A549 (cell line): ENCODE measurements around the gene NUDT14. TPM values are rescaled to one million over a fixed set of nuclear protein-coding genes. Genes with fewer than 3 reads are reported as not detected.

Source experiments
- ATAC-seq, 2 experiments: fragments of 200-7000 bp in 1 of 2; fragments of >200 bp in 1 of 2; cut with Nextera tagmentation in 1 of 2; cut with Tn5 transposase in 1 of 2; 3 replicates each; pipeline versions ENCODE4 v1.8.0 to v1.9.1; 2018 to 2020; ENCODE audit warnings: mild to moderate bottlenecking in 1 of 2, moderate library complexity in 1 of 2
- CTCF ChIA-PET: fragments of 300-600 bp; sonication (Branson Sonifier 250); formaldehyde crosslinking; extraction: SDS; loops from one replicate; lab custom pipeline; 2021; ENCODE audit warnings: antibody characterized with exemption, inconsistent platforms; lab: Yijun Ruan, JAX
- POLR2A ChIA-PET: fragments of 350-600 bp; formaldehyde crosslinking; extraction: SDS; loops from one replicate; lab custom pipeline; 2021; ENCODE audit warnings: antibody characterized with exemption, inconsistent platforms; lab: Yijun Ruan, JAX
- DNase-seq, 2 experiments: peaks; one replicate each; pipeline versions ENCODE4 v3.0.0 to v3.0.0-alpha.2; 2011 to 2016; ENCODE audit warnings: low read depth in 1 of 2, low spot score in 1 of 2
- FAIRE-seq: peaks from 2 replicates; lab custom pipeline; 2011; peaks lifted over from hg19 to GRCh38; lab: Jason Lieb, UNC
- H3K27ac ChIP-seq, 2 experiments: fragments of >200 bp; sonication (Bioruptor Twin); formaldehyde crosslinking; 3 replicates each; pipeline ENCODE4 v1.5.1; 2016 to 2017
- H3K4me1 ChIP-seq: fragments of >200 bp; sonication (Bioruptor Twin); formaldehyde crosslinking; 3 replicates; pipeline ENCODE4 v1.6.1; 2016
- H3K4me2 ChIP-seq: fragments of >200 bp; sonication (Bioruptor Twin); formaldehyde crosslinking; 3 replicates; pipeline ENCODE4 v1.6.1; 2016
- H3K4me3 ChIP-seq: fragments of >200 bp; sonication (Bioruptor Twin); formaldehyde crosslinking; 3 replicates; pipeline ENCODE4 v1.5.1; 2016
- H3K9me3 ChIP-seq: fragments of >200 bp; sonication (Bioruptor Twin); formaldehyde crosslinking; 3 replicates; pipeline ENCODE4 v1.6.1; 2016
- ATOH8 ChIP-seq: fragments of 250-450 bp; sonication (Bioruptor Pico); IDR thresholded peaks from 2 replicates; pipeline ENCODE4 v1.5.0; 2020; ENCODE audit warnings: low read depth, mild to moderate bottlenecking, moderate library complexity
- CBX2 ChIP-seq: fragments of 200-600 bp; sonication (generic); IDR thresholded peaks from 2 replicates; pipeline ENCODE4 v1.6.1; 2016; ENCODE audit warnings: low read depth, mild to moderate bottlenecking, borderline replicate concordance
- CBX8 ChIP-seq: fragments of 200-600 bp; sonication (generic); IDR thresholded peaks from 2 replicates; pipeline ENCODE4 v1.6.1; 2016
- CTCF ChIP-seq: fragments of >200 bp; sonication (Bioruptor Twin); formaldehyde crosslinking; IDR thresholded peaks from 3 replicates; pipeline ENCODE4 v1.5.1; 2016
- EHMT2 ChIP-seq: fragments of 200-600 bp; sonication (generic); IDR thresholded peaks from 2 replicates; pipeline ENCODE4 v1.6.1; 2016; ENCODE audit warnings: antibody characterized with exemption, low read depth, mild to moderate bottlenecking, moderate library complexity
- EP300 ChIP-seq, 2 experiments: fragments of >200 bp; sonication (Bioruptor Twin); formaldehyde crosslinking; IDR thresholded peaks; 2 replicates in 1 of 2; 3 replicates in 1 of 2; pipeline ENCODE4 v1.6.1; 2016 to 2017
- ESRRA ChIP-seq: fragments of 150-350 bp; IDR thresholded peaks from 2 replicates; pipeline ENCODE4 v1.6.1; 2014; ENCODE audit warnings: mild to moderate bottlenecking, low read length, borderline replicate concordance
- GATA3 ChIP-seq: IDR thresholded peaks from 2 replicates; pipeline ENCODE4 v1.6.1; 2012; ENCODE audit warnings: borderline replicate concordance
- HES2 ChIP-seq: fragments of >200 bp; sonication (Bioruptor Twin); formaldehyde crosslinking; IDR thresholded peaks from 2 replicates; pipeline ENCODE4 v1.6.1; 2016
- HEYL ChIP-seq: fragments of 250-450 bp; sonication (Bioruptor Pico); IDR thresholded peaks from 2 replicates; pipeline ENCODE4 v1.8.0; 2021; ENCODE audit warnings: mild to moderate bottlenecking, moderate library complexity
- HOXB13 ChIP-seq: fragments of 250-450 bp; sonication (Bioruptor Pico); IDR thresholded peaks from 2 replicates; pipeline ENCODE4 v1.5.0; 2020; ENCODE audit warnings: low read depth, mild to moderate bottlenecking, moderate library complexity
- HOXB5 ChIP-seq: fragments of 250-450 bp; sonication (Bioruptor Pico); IDR thresholded peaks from 2 replicates; pipeline ENCODE4 v1.5.0; 2020; ENCODE audit warnings: mild to moderate bottlenecking, moderate library complexity
- JUNB ChIP-seq: fragments of >200 bp; sonication (Bioruptor Twin); formaldehyde crosslinking; IDR thresholded peaks from 2 replicates; pipeline ENCODE4 v1.6.1; 2016
- KDM1A ChIP-seq: fragments of 200-600 bp; sonication (generic); IDR thresholded peaks from 2 replicates; pipeline ENCODE4 v1.6.1; 2016; ENCODE audit warnings: low read depth, mild to moderate bottlenecking
- KDM5A ChIP-seq: fragments of 200-600 bp; sonication (generic); IDR thresholded peaks from 2 replicates; pipeline ENCODE4 v1.6.1; 2016; ENCODE audit warnings: antibody characterized with exemption, mild to moderate bottlenecking
- NFE2L2 ChIP-seq: fragments of 150-350 bp; conservative IDR thresholded peaks from 2 replicates; pipeline ENCODE4 v1.6.1; 2014; ENCODE audit warnings: low read length
- NPAS2 ChIP-seq: fragments of 250-450 bp; sonication (Bioruptor Pico); IDR thresholded peaks from 2 replicates; pipeline ENCODE4 v1.8.0; 2022; ENCODE audit warnings: mild to moderate bottlenecking, moderate library complexity, borderline replicate concordance
- RARB ChIP-seq: fragments of 250-450 bp; sonication (Bioruptor Pico); IDR thresholded peaks from 2 replicates; pipeline ENCODE4 v1.8.0; 2021; ENCODE audit warnings: mild to moderate bottlenecking, moderate library complexity
- REST ChIP-seq: fragments of 200-600 bp; sonication (generic); IDR thresholded peaks from 2 replicates; pipeline ENCODE4 v1.6.1; 2016; ENCODE audit warnings: antibody characterized with exemption, mild to moderate bottlenecking, moderate library complexity
- RFX5 ChIP-seq: fragments of 450-650 bp; IDR thresholded peaks from 2 replicates; pipeline ENCODE4 v1.7.1; 2014; ENCODE audit warnings: antibody characterized with exemption, mild to moderate bottlenecking, moderate library complexity
- RNF2 ChIP-seq: fragments of 200-600 bp; sonication (generic); IDR thresholded peaks from 2 replicates; pipeline ENCODE4 v1.6.1; 2016; ENCODE audit warnings: low read depth, mild to moderate bottlenecking, antibody characterized with exemption, moderate library complexity, borderline replicate concordance
- SREBF2 ChIP-seq: fragments of 450-650 bp; IDR thresholded peaks from 2 replicates; pipeline ENCODE4 v1.6.1; 2014; ENCODE audit warnings: mild to moderate bottlenecking, moderate library complexity
- TP53 ChIP-seq: fragments of 250-450 bp; sonication (Bioruptor Pico); IDR thresholded peaks from 2 replicates; pipeline ENCODE4 v1.5.0; 2021; ENCODE audit warnings: mild to moderate bottlenecking, moderate library complexity
- USF2 ChIP-seq: fragments of 450-650 bp; IDR thresholded peaks from 2 replicates; pipeline ENCODE4 v1.6.1; 2014; ENCODE audit warnings: antibody characterized with exemption
- ZFP36 ChIP-seq: fragments of 450-650 bp; IDR thresholded peaks from 2 replicates; pipeline ENCODE4 v1.6.1; 2014; ENCODE audit warnings: borderline replicate concordance; ENCODE audit not compliant: partially characterized antibody
- ZSCAN20 ChIP-seq: fragments of 250-450 bp; sonication (Bioruptor Pico); IDR thresholded peaks from 2 replicates; pipeline ENCODE4 v1.8.0; 2022; ENCODE audit warnings: mild to moderate bottlenecking, moderate library complexity
- WGBS: methylation state at CpG from one replicate; pipeline ENCODE4 v1.1.6; 2017; ENCODE audit errors: missing lambda C conversion rate; 5-methylcytosine and 5-hydroxymethylcytosine counted together
- polyA plus RNA-seq, 4 experiments: library from polyadenylated mRNA; depleted of rRNA in 3 of 4; stranded (reverse); fragments of >200 nt; fragmentation: RNase III in 1 of 4; extraction: RNeasy Plus Mini Kit Qiagen cat#74134 plus additional on column Dnase treatment in 1 of 4; gene quantifications; 2 replicates in 3 of 4; 3 replicates in 1 of 4; pipeline ENCODE4 v1.2.3, GENCODE V29; 2011 to 2017

The NUDT14 gene
- polyA plus RNA-seq, 2 of the 4 experiments (the other 2 are of a cell fraction) = 12.6 to 30.7 TPM

- Histone ChIP-seq H3K4me3 (no peak overlapping the region), H3K27ac (no peak overlapping the region), H3K4me2 (no peak overlapping the region), H3K4me1 (peaks cover 11% of the 10 kb centered on the region), H3K9me3 (no peaks in the 10 kb centered on the region)
- WGBS = 85% methylated on average over 10 of the region's 12 CpGs
- FAIRE-seq (no peak), ATAC-seq (no peak), DNase-seq (no peak)
- POLR2A ChIA-PET = no interaction called here
- CTCF ChIA-PET = interaction anchor here (0.7 to 2.8 kb wide), 2 partner anchors 70 to 134 kb away, joined by 3 to 14 read pairs; no protein-coding TSS in a partner anchor
- TF ChIP-seq EP300 (IDR thresholded peaks at IDR 0.05) (no peak), ESRRA (no peak), HOXB5 (CRISPR knock-in tag) (no peak), ATOH8 (CRISPR knock-in tag) (no peak), CBX2 (no peak), TP53 (no peak), EHMT2 (no peak), NFE2L2 (no peak), HOXB13 (CRISPR knock-in tag) (no peak), NPAS2 (no peak), ZSCAN20 (CRISPR knock-in tag) (no peak), ZFP36 (no peak), HES2 (no peak), RNF2 (no peak), KDM5A (no peak)
These were observed 20.3 kb downstream of the NUDT14 start for GRCh38 chr14:105160776-105161175.

GRCh38 chr14:105159344-105159743 lies 21.8 kb downstream of the NUDT14 start:
- POLR2A ChIA-PET = no interaction called here
- H3K27ac ChIP-seq = no peak overlapping the region
- TF ChIP-seq CTCF (no peak), RNF2 (no peak), RFX5 (no peak), GATA3 (no peak), CBX8 (no peak), RARB (CRISPR knock-in tag) (no peak), HOXB13 (CRISPR knock-in tag) (no peak), SREBF2 (no peak), USF2 (no peak), HEYL (CRISPR knock-in tag) (no peak), JUNB (no peak), KDM1A (no peak), REST (no peak)
- H3K4me1 ChIP-seq = no peaks in the 10 kb centered on the region; the same call in 2 of the 3 replicates
- no peaks in the 10 kb centered on the region for H3K9me3 ChIP-seq
- H3K4me2 ChIP-seq = no peak overlapping the region
- 83% methylated on average over 11 of the region's 14 CpGs for WGBS
- DNase-seq (no peak), FAIRE-seq (no peak), ATAC-seq (no peak)
- no peak overlapping the region for H3K4me3 ChIP-seq
- CTCF ChIA-PET = interaction anchor here (0.8 to 2.8 kb wide), 4 partner anchors 9 to 184 kb away, joined by 5 to 14 read pairs (median 6); partner anchors contain the start of gene JAG2
